HG03280 (cell line): ENCODE data around the gene CACNA1F.
A peak's percentile ranks its signal among the peaks of the same experiment; 100 is the strongest.

Source experiments
- ATAC-seq: cut with Tn5 transposase; IDR thresholded peaks from one replicate; pipeline ENCODE4 v1.9.1; 2021; ENCODE audit warnings: mild to moderate bottlenecking, moderate library complexity; ENCODE audit not compliant: unreplicated experiment

The CACNA1F gene

GRCh38 chrX:49199906-49200771 is 33.0 kb downstream of the CACNA1F start, which contains the start of gene SYP:
Gene SYP, minus strand, starts transcription at chrX:49200193. Its CDS starts 7 bp downstream, at chrX:49200186.
- ATAC-seq, result peak; percentile 96

- ATAC-seq, result no peak
Measured at GRCh38 chrX:49199315-49199595, 33.9 kb downstream of the CACNA1F start.

GRCh38 chrX:49198540-49199314 is 34.4 kb downstream of the CACNA1F start:
- ATAC-seq, result no peak

- ATAC-seq, result no peak
Measured at GRCh38 chrX:49197543-49198087, 35.5 kb downstream of the CACNA1F start.

- ATAC-seq, result no peak
Measured at GRCh38 chrX:49193542-49193964, 39.6 kb downstream of the CACNA1F start.

GRCh38 chrX:49192722-49193328 is 40.3 kb downstream of the CACNA1F start:
- ATAC-seq, result no peak

GRCh38 chrX:49191574-49192011 is 41.5 kb downstream of the CACNA1F start:
- ATAC-seq, result peak; percentile 11

- ATAC-seq, result peak; percentile 92
Measured at GRCh38 chrX:49190821-49191573, 42.1 kb downstream of the CACNA1F start.

- ATAC-seq, result no peak
Measured at GRCh38 chrX:49189606-49190005, 43.5 kb downstream of the CACNA1F start.

- no peak for ATAC-seq
Measured at GRCh38 chrX:49188468-49189076, 44.6 kb downstream of the CACNA1F start.

GRCh38 chrX:49187526-49187925 is 45.6 kb downstream of the CACNA1F start:
- ATAC-seq, result no peak

GRCh38 chrX:49187028-49187394 is 46.1 kb downstream of the CACNA1F start:
- no peak for ATAC-seq

GRCh38 chrX:49186125-49187027 is 46.8 kb downstream of the CACNA1F start, which contains the start of gene PRICKLE3:
Gene PRICKLE3, minus strand, starts transcription at chrX:49186373. Its CDS starts 76 bp downstream, at chrX:49186297.
- peak; percentile 35 for ATAC-seq

GRCh38 chrX:49184294-49185281 is 48.6 kb downstream of the CACNA1F start:
- ATAC-seq, result no peak

GRCh38 chrX:49183701-49184281 is 49.3 kb downstream of the CACNA1F start:
- no peak for ATAC-seq

- no peak for ATAC-seq
Measured at GRCh38 chrX:49179358-49179757, 53.8 kb downstream of the CACNA1F start.

GRCh38 chrX:49178537-49178936 is 54.6 kb downstream of the CACNA1F start:
- ATAC-seq, result no peak
